Thyroid gland (tissue), 4 donors: ENCODE results near the gene SMAD3. TPM values are rescaled to one million over a fixed set of nuclear protein-coding genes. Genes with fewer than 3 reads are reported as not detected.

Experiments used
- DNase-seq, 2 donors: peaks; one replicate each; pipeline ENCODE4 v3.0.0-alpha.2; 2019
- H3K27ac ChIP-seq, 3 donors: fragments of 200-600 bp; sonication (generic); 1 replicate in 2 of 3; 2 replicates in 1 of 3; pipeline ENCODE4 v1.5.1; 2016 to 2019; ENCODE audit warnings: mild to moderate bottlenecking in 1 of 3, moderate library complexity in 1 of 3
- H3K27me3 ChIP-seq: fragments of 200-600 bp; sonication (generic); one replicate; pipeline ENCODE4 v1.5.1; 2019
- H3K36me3 ChIP-seq, 2 donors: fragments of 200-600 bp; sonication (generic); one replicate each; pipeline ENCODE4 v1.5.1; 2016 to 2019
- H3K4me1 ChIP-seq, 2 donors: fragments of 200-600 bp; sonication (generic); one replicate each; pipeline ENCODE4 v1.5.1; 2017 to 2019
- H3K4me3 ChIP-seq, 3 donors: fragments of 200-600 bp; sonication (generic); replicated peaks in 1 of 3; 1 replicate in 2 of 3; 2 replicates in 1 of 3; pipeline ENCODE4 v1.5.1; 2016; ENCODE audit warnings: mild to moderate bottlenecking in 1 of 3
- H3K9me3 ChIP-seq: fragments of 200-600 bp; sonication (generic); one replicate; pipeline ENCODE4 v1.5.1; 2017
- CTCF ChIP-seq, 6 experiments: fragments of 200-600 bp in 3 of 6; fragments of 450-650 bp in 3 of 6; sonication (generic) in 3 of 6; IDR thresholded peaks; one replicate each; pipeline ENCODE4 v1.5.1; 2016 to 2019; ENCODE audit warnings: antibody characterized with exemption in 6 of 6, mild to moderate bottlenecking in 2 of 6, inconsistent platforms in 1 of 6, moderate library complexity in 1 of 6
- POLR2A ChIP-seq, 2 donors: fragments of 450-650 bp; IDR thresholded peaks; one replicate each; pipeline ENCODE4 v1.6.1; 2017; ENCODE audit warnings: antibody characterized with exemption in 2 of 2, mild to moderate bottlenecking in 2 of 2, moderate library complexity in 1 of 2
- WGBS, 2 donors: methylation state at CpG; one replicate each; pipeline ENCODE4 v1.1.5; 2017; 5-methylcytosine and 5-hydroxymethylcytosine counted together
- intact Hi-C: fragments of 100-400 bp; cut with DNase I; formaldehyde crosslinking; loops from one replicate; pipeline ENCODE4 v1.15.1; 2023
- total RNA-seq, 4 donors: library from RNA; depleted of rRNA; stranded (reverse); fragments of >200 nt; gene quantifications; one replicate each; pipeline ENCODE4 v1.2.3, GENCODE V29; 2016

The SMAD3 gene
- total RNA-seq, 4 donors from 2014 or later, result 33.6 to 66.5 (median 47.3) TPM

GRCh38 chr15:67039384-67040075, 25.9 kb upstream of the SMAD3 start:
- TF ChIP-seq CTCF (IDR thresholded peaks at IDR 0.05), result no peak
- no peak for TF ChIP-seq POLR2A (IDR thresholded peaks at IDR 0.05)
- Histone ChIP-seq H3K27me3 (no peaks in the 10 kb centered on the region), H3K4me3 (no peak overlapping the region), H3K36me3 (no peaks in the 10 kb centered on the region), H3K9me3 (no peaks in the 10 kb centered on the region), H3K4me1 (peaks cover 0 to 5% of the 10 kb centered on the region in 2 donors), H3K27ac (no peak overlapping the region)
- WGBS, 2 donors, result 95 to 96% methylated on average over 10 of the region's 10 CpGs
- intact Hi-C loops, result no loop called here
- DNase-seq, result no peak

GRCh38 chr15:67040277-67040676, 25.1 kb upstream of the SMAD3 start:
- Histone ChIP-seq H3K27ac (no peak overlapping the region), H3K36me3 (no peaks in the 10 kb centered on the region), H3K27me3 (no peaks in the 10 kb centered on the region), H3K4me3 (no peak overlapping the region), H3K9me3 (no peaks in the 10 kb centered on the region), H3K4me1 (peaks cover 0 to 5% of the 10 kb centered on the region in 2 donors)
- intact Hi-C loops, result no loop called here
- no peak for DNase-seq
- 73 to 75% methylated on average over 2 of the region's 2 CpGs for WGBS, 2 donors
- TF ChIP-seq POLR2A (IDR thresholded peaks at IDR 0.05) (no peak), CTCF (IDR thresholded peaks at IDR 0.05) (no peak)

- no peak overlapping the region for H3K27ac ChIP-seq
- no peaks in the 10 kb centered on the region for H3K27me3 ChIP-seq
- no peak for TF ChIP-seq CTCF (IDR thresholded peaks at IDR 0.05)
- TF ChIP-seq POLR2A (IDR thresholded peaks at IDR 0.05), result no peak
- H3K9me3 ChIP-seq, result no peaks in the 10 kb centered on the region
- 82 to 86% methylated on average over 7 of the region's 7 CpGs for WGBS, 2 donors
- intact Hi-C loops, result no loop called here
- no peak for DNase-seq
- H3K36me3 ChIP-seq, result no peaks in the 10 kb centered on the region
- peaks cover 4 to 6% of the 10 kb centered on the region in 2 donors for H3K4me1 ChIP-seq
- H3K4me3 ChIP-seq, result no peak overlapping the region
Observed at GRCh38 chr15:67042551-67043142, 22.8 kb upstream of the SMAD3 start.

GRCh38 chr15:67043939-67044771, 21.2 kb upstream of the SMAD3 start:
- no peak for DNase-seq
- 76 to 77% methylated on average over 13 of the region's 13 CpGs for WGBS, 2 donors
- Histone ChIP-seq H3K36me3 (no peaks in the 10 kb centered on the region), H3K27me3 (no peaks in the 10 kb centered on the region), H3K9me3 (no peaks in the 10 kb centered on the region), H3K27ac (peak overlapping the region in 1 of 3 donors; percentile 38), H3K4me1 (peaks cover 19% of the 10 kb centered on the region in 2 donors), H3K4me3 (no peak overlapping the region)
- intact Hi-C loops, result no loop called here
- TF ChIP-seq CTCF (IDR thresholded peaks at IDR 0.05) (no peak), POLR2A (IDR thresholded peaks at IDR 0.05) (no peak)
